PC-3 (cell line): ENCODE results near the gene VSIG10. TPM values are rescaled to one million over a fixed set of nuclear protein-coding genes. Genes with fewer than 3 reads are reported as not detected.

Experiments
- ATAC-seq: fragments of 200-7000 bp; cut with Tn5 transposase; 2 replicates; pipeline ENCODE4 v1.9.1; 2020; ENCODE audit warnings: mild to moderate bottlenecking, moderate library complexity
- BruUV-seq: library from RNA; stranded (reverse); fragments of 400-500 nt; replicated peaks from 2 replicates; lab custom pipeline; 2021; lab: Mats Ljungman, UMichigan
- CTCF ChIA-PET: fragments of 300-600 bp; sonication (Branson Sonifier 250); formaldehyde crosslinking; loops from one replicate; lab custom pipeline; 2022; ENCODE audit warnings: antibody characterized with exemption; lab: Charles Lee
- POLR2A ChIA-PET: fragments of 300-600 bp; sonication (Branson Sonifier 250); formaldehyde crosslinking; loops from one replicate; lab custom pipeline; 2022; ENCODE audit warnings: antibody characterized with exemption; ENCODE audit not compliant: unreplicated experiment; lab: Charles Lee
- DNase-seq: peaks from one replicate; pipeline ENCODE4 v3.0.0-alpha.2; 2015
- H2AFZ ChIP-seq: fragments of 300-600 bp; sonication (generic); 2 replicates; pipeline ENCODE4 v1.6.0; 2016; ENCODE audit warnings: antibody characterized with exemption, low read length
- H3F3A ChIP-seq: fragments of 300-600 bp; sonication (generic); one replicate; pipeline ENCODE4 v1.6.0; 2017; ENCODE audit warnings: antibody characterized with exemption, low read length, control low read depth, mild to moderate bottlenecking; ENCODE audit not compliant: unreplicated experiment
- H3K27ac ChIP-seq: fragments of 300-600 bp; sonication (generic); 2 replicates; pipeline ENCODE4 v1.5.1; 2016; ENCODE audit warnings: mild to moderate bottlenecking, low read length
- H3K27me3 ChIP-seq: fragments of 300-600 bp; sonication (generic); 2 replicates; pipeline ENCODE4 v1.6.1; 2016; ENCODE audit warnings: low read length, mixed read lengths
- H3K36me3 ChIP-seq: fragments of 300-600 bp; sonication (generic); 2 replicates; pipeline ENCODE4 v1.6.1; 2016; ENCODE audit warnings: low read depth, mixed run types, low read length, mixed read lengths
- H3K4me1 ChIP-seq: fragments of 300-600 bp; sonication (generic); 2 replicates; pipeline ENCODE4 v1.5.1; 2016; ENCODE audit warnings: low read length; ENCODE audit not compliant: insufficient read depth
- H3K4me2 ChIP-seq: fragments of 300-600 bp; sonication (generic); 2 replicates; pipeline ENCODE4 v1.6.0; 2016; ENCODE audit warnings: low read length
- H3K4me3 ChIP-seq: fragments of 300-600 bp; sonication (generic); 2 replicates; pipeline ENCODE4 v1.5.1; 2016; ENCODE audit warnings: mild to moderate bottlenecking, low read length, mixed read lengths
- H3K79me2 ChIP-seq: fragments of 300-600 bp; sonication (generic); 2 replicates; pipeline ENCODE4 v1.6.1; 2017; ENCODE audit warnings: low read length, mixed read lengths
- H3K9ac ChIP-seq: fragments of 300-600 bp; sonication (generic); 2 replicates; pipeline ENCODE4 v1.6.0; 2016; ENCODE audit warnings: mild to moderate bottlenecking, low read length
- H3K9me2 ChIP-seq: fragments of 300-600 bp; sonication (generic); replicated peaks from 2 replicates; pipeline ENCODE4 v1.6.1; 2016; ENCODE audit warnings: mixed run types, low read length, mixed read lengths
- H3K9me3 ChIP-seq: fragments of 300-600 bp; sonication (generic); 2 replicates; pipeline ENCODE4 v1.6.1; 2016; ENCODE audit warnings: low read length, mixed read lengths
- H4K20me1 ChIP-seq: fragments of 300-600 bp; sonication (generic); 2 replicates; pipeline ENCODE4 v1.6.1; 2016; ENCODE audit warnings: low read length, mixed read lengths
- CTCF ChIP-seq: fragments of 300-600 bp; sonication (generic); conservative IDR thresholded peaks from 2 replicates; pipeline ENCODE4 v1.5.1; 2017; ENCODE audit warnings: antibody characterized with exemption, low read depth, mild to moderate bottlenecking, low read length
- EZH2 ChIP-seq: fragments of 300-600 bp; sonication (generic); IDR thresholded peaks from one replicate; pipeline ENCODE4 v1.6.1; 2017; ENCODE audit warnings: antibody characterized with exemption, mild to moderate bottlenecking, low read length; ENCODE audit not compliant: unreplicated experiment
- EZH2phosphoT487 ChIP-seq: fragments of 300-600 bp; sonication (generic); IDR thresholded peaks from 2 replicates; pipeline ENCODE4 v1.6.1; 2018; ENCODE audit warnings: mild to moderate bottlenecking, antibody characterized with exemption, low read length, borderline replicate concordance
- intact Hi-C: fragments of 100-400 bp; cut with micrococcal nuclease; formaldehyde crosslinking; loops from 2 replicates; pipeline ENCODE4 v1.9.0; 2023
- total RNA-seq: library from RNA; depleted of rRNA; stranded (reverse); fragments of >200 nt; gene quantifications from 2 replicates; pipeline ENCODE4 v1.2.3, GENCODE V29; 2014

VSIG10 gene
- total RNA-seq, 1 experiment from 2014 or later: 60.8 TPM

GRCh38 chr12:118145113-118145797 lies 41.4 kb upstream of the VSIG10 start:
- ChIA-PET POLR2A (no interaction called here), CTCF (no interaction called here)
- Histone ChIP-seq H3K4me2 (no peak overlapping the region), H3K4me3 (no peak overlapping the region), H3K4me1 (no peaks in the 10 kb centered on the region), H3K27ac (no peak overlapping the region), H4K20me1 (no peaks in the 10 kb centered on the region), H3F3A (no peaks in the 10 kb centered on the region), H2AFZ (no peak overlapping the region), H3K9me3 (no peaks in the 10 kb centered on the region), H3K36me3 (peaks cover 34% of the 10 kb centered on the region), H3K79me2 (no peaks in the 10 kb centered on the region), H3K9me2 (no peaks in the 10 kb centered on the region), H3K9ac (no peak overlapping the region), H3K27me3 (no peaks in the 10 kb centered on the region)
- ATAC-seq: no peak
- TSS peak; percentile 87 for BruUV-seq
- intact Hi-C loops: no loop called here
- no peak for DNase-seq
- TF ChIP-seq CTCF (no peak), EZH2phosphoT487 (no peak), EZH2 (no peak)

DNA sequence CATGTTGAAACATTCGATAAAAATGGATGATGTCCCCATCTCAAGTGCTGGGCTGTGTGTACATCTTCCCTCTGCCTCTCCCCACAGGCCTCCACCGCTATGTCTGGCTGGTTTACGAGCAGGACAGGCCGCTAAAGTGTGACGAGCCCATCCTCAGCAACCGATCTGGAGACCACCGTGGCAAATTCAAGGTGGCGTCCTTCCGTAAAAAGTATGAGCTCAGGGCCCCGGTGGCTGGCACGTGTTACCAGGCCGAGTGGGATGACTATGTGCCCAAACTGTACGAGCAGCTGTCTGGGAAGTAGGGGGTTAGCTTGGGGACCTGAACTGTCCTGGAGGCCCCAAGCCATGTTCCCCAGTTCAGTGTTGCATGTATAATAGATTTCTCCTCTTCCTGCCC lies 40.7 kb upstream of the VSIG10 start:
- Histone ChIP-seq H2AFZ (no peak overlapping the region), H3K9me3 (no peaks in the 10 kb centered on the region), H3K4me3 (no peak overlapping the region), H3K9me2 (no peaks in the 10 kb centered on the region), H4K20me1 (0 out of 2 replicates have a peak, but pooled peaks cover 5% of the 10 kb centered on the region), H3K4me2 (no peak overlapping the region), H3K79me2 (no peaks in the 10 kb centered on the region), H3K27me3 (no peaks in the 10 kb centered on the region), H3K4me1 (no peaks in the 10 kb centered on the region), H3K27ac (no peak overlapping the region), H3K9ac (no peak overlapping the region), H3F3A (no peaks in the 10 kb centered on the region), H3K36me3 (peaks cover 41% of the 10 kb centered on the region)
- DNase-seq (no peak), ATAC-seq (no peak)
- POLR2A ChIA-PET: no interaction called here
- CTCF ChIA-PET: no interaction called here
- intact Hi-C loops: no loop called here
- TF ChIP-seq EZH2phosphoT487 (no peak), CTCF (no peak), EZH2 (no peak)
- BruUV-seq: no TSS peak

DNA sequence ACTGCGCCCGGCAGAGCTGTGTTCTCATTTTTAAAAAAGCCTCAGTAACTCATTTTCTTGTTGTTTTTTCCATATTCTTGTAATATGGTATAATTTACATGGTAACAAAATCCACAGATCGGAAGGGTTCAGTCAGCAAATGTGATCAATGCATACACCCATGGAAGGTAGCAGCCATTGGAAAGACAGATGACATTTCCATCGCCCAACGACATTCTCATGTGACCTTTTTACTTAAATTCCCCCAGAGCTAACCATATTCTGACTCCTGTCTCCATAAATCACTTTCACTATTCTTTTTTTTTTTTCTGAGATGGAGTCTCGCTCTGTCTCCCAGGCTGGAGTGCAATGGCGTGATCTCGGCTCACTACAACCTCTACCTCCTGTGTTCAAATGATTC lies 37.0 kb upstream of the VSIG10 start:
- intact Hi-C loops: no loop called here
- no peak for DNase-seq
- CTCF ChIA-PET: no interaction called here

More for the DNA sequence above, 37.0 kb upstream of the VSIG10 start:
- no peaks in the 10 kb centered on the region for H3K9me3 ChIP-seq
- ATAC-seq: no peak
- H3K27ac ChIP-seq: no peak overlapping the region
- no peaks in the 10 kb centered on the region for H3K27me3 ChIP-seq
- H3K9ac ChIP-seq: no peak overlapping the region
- H4K20me1 ChIP-seq: peaks cover 14% of the 10 kb centered on the region; the same call in 1 of the 2 replicates
- H3K4me3 ChIP-seq: no peak overlapping the region
- H3K4me1 ChIP-seq: peaks cover 13% of the 10 kb centered on the region
- H3K36me3 ChIP-seq: peaks cover 42% of the 10 kb centered on the region
- H3K4me2 ChIP-seq: no peak overlapping the region
- no peak overlapping the region for H2AFZ ChIP-seq
- H3K9me2 ChIP-seq: no peaks in the 10 kb centered on the region
- TF ChIP-seq CTCF (no peak), EZH2 (no peak), EZH2phosphoT487 (no peak)
- H3K79me2 ChIP-seq: peaks cover 29% of the 10 kb centered on the region
- POLR2A ChIA-PET: no interaction called here
- H3F3A ChIP-seq: no peaks in the 10 kb centered on the region
- BruUV-seq: no TSS peak
